Bone marrow (tissue), 2 donors: ENCODE measurements around the gene VDR.

ENCODE experiments used
- DNase-seq, 2 donors: peaks; one replicate each; lab custom pipeline; 2025; lab: John Stamatoyannopoulos, UW

The VDR gene

GRCh38 chr12:47892819-47893218 is 12.0 kb downstream of the VDR start:
- no peak for DNase-seq

DNA sequence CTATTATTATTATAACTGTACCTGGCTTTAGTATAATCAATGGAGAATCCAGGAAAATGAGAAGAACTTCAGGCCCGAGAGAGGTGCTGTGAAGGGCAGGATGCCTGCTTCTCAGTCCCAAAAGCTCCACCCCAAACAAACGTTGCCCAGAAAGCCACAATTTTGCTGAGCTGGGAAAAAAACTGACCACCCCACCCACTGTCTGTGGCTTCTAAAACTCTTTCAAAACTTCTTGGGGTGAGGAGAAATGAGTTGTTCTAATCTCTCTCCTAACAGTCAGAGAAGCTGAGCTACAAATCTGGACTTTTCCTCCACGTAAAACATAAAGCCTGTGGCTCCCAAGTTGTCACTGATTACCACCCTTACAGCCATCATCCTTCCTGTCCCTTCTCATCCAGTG is 13.4 kb downstream of the VDR start:
- DNase-seq, result no peak

- peak in 1 of 2 donors; percentile 16 for DNase-seq
These were observed 15.8 kb downstream of the VDR start for GRCh38 chr12:47889040-47889439.

DNA sequence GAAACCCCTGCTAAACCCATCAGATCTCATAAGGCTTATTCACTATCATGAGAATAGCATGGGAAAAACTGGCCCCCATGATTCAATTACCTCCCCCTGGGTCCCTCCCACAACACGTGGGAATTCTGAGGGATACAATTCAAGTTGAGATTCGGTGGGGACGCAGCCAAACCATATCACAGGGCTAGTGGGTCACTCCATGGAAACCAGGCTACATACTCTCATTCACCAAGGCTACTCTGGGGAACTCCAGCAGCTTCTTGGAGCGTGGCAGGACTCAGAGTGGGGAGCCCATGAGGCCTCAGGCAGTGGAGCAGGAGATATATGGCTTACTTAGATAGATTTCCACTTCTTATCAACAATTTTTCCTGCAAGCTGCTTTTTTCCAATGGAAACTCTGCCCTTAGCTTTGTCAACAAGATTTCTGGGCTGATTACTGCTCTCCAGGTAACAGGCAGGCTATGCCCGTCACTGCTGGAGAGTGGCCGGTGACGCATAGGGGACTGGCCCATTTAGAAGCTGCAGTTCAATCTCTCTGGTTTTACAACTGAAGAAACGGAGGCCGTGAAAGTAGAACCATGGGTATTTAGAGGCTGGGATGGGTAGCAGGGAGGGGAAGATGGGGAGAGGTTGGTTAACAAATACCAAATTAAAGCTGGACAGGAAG is 16.5 kb downstream of the VDR start:
- DNase-seq, result no peak

GRCh38 chr12:47887529-47887928 is 17.3 kb downstream of the VDR start:
- DNase-seq, result no peak

GRCh38 chr12:47886510-47887240 is 18.1 kb downstream of the VDR start:
- no peak for DNase-seq

DNA sequence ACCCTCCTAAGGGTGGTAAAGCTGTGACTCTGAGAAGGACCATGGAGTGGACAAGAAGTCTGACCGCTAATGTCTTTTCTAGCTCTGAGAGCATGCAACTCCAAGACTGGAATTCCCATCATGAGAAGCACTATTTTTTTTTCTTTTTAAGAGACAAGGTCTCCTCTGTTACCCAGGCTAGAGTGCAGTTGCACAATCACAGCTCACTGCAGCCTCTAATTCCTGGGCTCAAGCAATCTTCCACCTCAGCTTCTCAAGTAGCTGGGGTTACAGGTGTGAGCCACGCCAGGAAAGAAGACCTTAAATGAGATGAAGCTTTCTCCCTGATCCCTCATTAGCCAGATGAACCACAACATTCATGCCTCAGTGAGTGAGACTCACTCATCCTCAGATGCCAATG is 19.2 kb downstream of the VDR start:
- no peak for DNase-seq

DNA sequence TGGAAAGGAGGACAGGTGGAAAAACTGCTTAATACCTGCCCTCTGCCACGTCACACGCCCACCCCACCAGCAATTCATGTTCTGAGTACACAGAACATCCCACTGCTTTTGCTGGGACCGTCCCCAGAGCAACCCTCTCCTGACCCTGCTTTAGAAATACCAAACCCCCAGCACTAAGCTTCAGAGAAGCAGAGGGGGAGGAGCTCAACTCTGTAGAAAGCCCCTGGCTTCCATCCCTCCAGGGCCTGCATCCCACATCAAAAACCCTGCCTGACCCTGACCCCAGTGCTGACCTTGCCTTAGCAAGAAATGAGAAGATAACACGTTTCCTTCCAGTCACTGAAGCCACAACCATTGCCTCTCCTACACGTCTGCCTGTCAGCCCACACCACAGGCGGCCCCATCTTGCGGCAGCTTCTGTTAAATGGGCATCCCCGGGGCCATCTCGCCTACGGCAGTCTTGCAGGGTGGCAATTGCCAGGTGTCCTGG is 19.7 kb downstream of the VDR start:
- DNase-seq, result no peak

- no peak for DNase-seq
These were observed 20.3 kb downstream of the VDR start for GRCh38 chr12:47884501-47884900.

DNA sequence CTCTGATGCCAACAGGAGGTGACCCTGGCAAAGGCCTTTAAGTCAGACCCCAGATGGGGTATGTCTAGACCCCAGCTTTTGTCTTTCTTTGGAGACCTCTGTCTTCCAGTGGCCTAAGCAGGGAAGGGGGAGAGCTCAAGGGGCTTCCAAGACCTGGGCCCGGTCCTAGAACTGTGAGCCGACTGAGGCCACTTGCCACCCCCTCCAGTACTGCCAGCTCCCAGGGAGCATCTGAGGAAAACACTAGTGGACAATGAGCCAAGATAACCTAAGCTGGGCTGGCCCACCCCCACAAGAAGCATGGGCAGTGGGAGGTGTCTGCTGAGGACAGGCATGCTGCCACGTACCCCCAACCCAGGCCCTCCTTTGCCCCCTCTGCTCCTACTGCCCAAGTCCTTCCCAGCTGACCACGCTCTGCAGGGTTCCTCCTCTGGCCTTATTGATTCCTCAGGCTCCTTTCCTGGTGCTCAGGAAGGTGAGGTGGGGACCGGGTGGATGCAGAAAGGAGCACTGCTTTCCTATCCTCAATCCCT is 21.1 kb downstream of the VDR start:
- DNase-seq, result no peak

- no peak for DNase-seq
These were observed 21.8 kb downstream of the VDR start for GRCh38 chr12:47882781-47883546.

- DNase-seq, result peak in 1 of 2 donors; percentile 10
These were observed 22.9 kb downstream of the VDR start for GRCh38 chr12:47881826-47882427.

DNA sequence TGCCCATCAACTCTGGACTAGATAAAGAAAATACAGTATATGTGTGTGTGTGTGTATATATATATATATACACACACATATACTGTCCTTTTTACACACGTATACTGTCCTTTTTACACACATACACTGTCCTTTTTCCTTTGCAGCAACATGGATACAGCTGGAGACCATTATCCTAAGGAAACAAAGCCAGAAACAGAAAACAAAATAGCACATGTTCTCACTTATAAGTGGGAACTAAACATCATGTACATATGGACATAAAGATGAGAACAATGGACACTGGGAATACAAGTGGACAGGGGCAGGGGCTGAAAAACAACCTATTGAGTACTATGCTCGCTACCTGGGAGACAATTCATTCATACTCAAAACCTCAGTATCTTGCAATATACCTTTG is 23.7 kb downstream of the VDR start:
- DNase-seq, result no peak

- DNase-seq, result no peak
These were observed 25.8 kb downstream of the VDR start for GRCh38 chr12:47878918-47879481.

DNA sequence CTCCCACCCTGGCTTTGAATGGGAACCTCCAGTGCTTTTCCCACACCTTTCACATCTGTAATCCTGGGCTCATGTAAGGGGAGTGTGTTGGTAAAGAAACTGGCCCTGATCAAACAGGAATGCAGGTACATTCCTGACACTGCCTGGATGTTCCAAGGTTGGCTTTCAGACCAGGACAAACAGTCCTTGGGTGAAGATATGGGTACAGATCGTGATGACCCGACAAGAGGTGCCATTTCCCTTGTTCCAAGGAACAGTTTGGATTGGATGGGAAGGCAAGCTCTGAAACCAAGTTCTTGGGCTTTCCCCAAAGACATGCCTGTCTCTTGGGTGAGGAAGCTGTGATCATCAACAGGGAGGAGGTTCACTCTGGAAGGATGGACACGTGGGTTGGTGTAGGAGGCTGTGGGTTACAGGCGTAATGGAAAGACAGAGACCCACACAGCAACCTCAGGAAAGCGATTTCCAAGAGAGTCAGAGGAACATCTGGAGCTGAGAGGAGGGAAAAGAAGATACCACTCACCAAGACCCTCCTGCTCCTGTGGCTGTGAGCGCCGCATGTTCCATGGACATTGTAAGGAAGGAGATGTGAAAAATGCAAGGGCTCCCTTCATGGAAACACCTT is 26.4 kb downstream of the VDR start:
- DNase-seq, result no peak

GRCh38 chr12:47877081-47877480 is 27.7 kb downstream of the VDR start:
- no peak for DNase-seq

- DNase-seq, result no peak
These were observed 28.3 kb downstream of the VDR start for GRCh38 chr12:47876440-47876960.

GRCh38 chr12:47875746-47876439 is 28.9 kb downstream of the VDR start:
- no peak for DNase-seq

GRCh38 chr12:47874316-47874715 is 30.5 kb downstream of the VDR start:
- DNase-seq, result no peak

DNA sequence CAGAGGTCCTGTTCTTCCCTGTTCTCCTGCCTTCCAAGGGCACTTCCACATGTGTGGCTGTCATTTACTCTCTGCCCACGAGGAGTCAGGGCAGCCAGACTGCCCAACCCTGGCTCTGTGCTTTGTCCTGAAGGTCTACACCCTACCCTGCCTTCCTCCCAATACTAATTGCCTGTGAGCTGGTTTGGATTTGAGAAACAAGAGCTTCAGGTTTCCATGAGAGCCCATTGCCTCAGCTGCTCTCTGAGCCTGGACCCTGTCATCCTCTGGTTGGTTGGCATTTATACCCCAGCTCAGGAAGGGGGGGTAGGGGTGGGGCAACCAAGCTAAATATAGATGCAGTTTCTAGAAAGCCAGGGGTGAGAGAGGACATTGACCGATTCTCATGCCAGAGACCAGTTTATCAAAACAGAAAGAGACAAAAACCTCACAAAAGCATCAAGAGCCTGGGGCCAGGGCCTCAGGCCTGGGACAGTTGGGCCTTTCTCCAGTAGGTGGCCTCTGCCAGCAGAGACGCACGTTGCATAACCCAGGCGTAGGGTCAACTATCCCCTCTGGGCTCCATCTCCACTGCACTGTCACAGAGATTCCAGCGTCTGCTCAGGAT is 34.5 kb downstream of the VDR start:
- no peak for DNase-seq
